Keratinocyte (primary cell): ENCODE results near the gene WDR89.

ENCODE experiments used
- CTCF ChIP-seq, 3 experiments: IDR thresholded peaks in 1 of 3; conservative IDR thresholded peaks in 1 of 3; optimal IDR thresholded peaks in 1 of 3; 2 replicates in 2 of 3; 3 replicates in 1 of 3; pipeline versions ENCODE3 to v1.5.1; 2011; ENCODE audit warnings: low read length in 3 of 3, mild to moderate bottlenecking in 3 of 3, moderate library complexity in 2 of 3, control low read depth in 1 of 3, inconsistent platforms in 1 of 3; ENCODE audit not compliant: insufficient read depth in 2 of 3; ENCODE audit errors: extremely low read depth in 1 of 3
- EZH2 ChIP-seq: IDR thresholded peaks from one replicate; pipeline ENCODE4 v1.6.1; 2012; ENCODE audit warnings: inconsistent platforms, mild to moderate bottlenecking, low read length, moderate library complexity

- TF ChIP-seq CTCF (optimal IDR thresholded peaks at IDR 0.05 in 1 of 3, IDR thresholded peaks at IDR 0.05 in 1 of 3, conservative IDR thresholded peaks at IDR 0.05 in 1 of 3; ENCODE audit: extremely low read depth in 1 of 3, insufficient read depth in 2 of 3, low read length in 3 of 3) (no peak), EZH2 (no peak)
These were observed 30.9 kb upstream of the WDR89 start for GRCh38 chr14:63672417-63673180.
